HepG2 (cell line): Measurements from ENCODE around the gene APPBP2. TPM values are rescaled to one million over a fixed set of nuclear protein-coding genes. Genes with fewer than 3 reads are reported as not detected.

Experiments
- GABPA ChIP-seq, 2 experiments: IDR thresholded peaks; 2 replicates each; pipeline ENCODE4 v1.6.1; 2011 to 2016; ENCODE audit warnings: low read depth in 2 of 2, low read length in 1 of 2, missing biosample characterization in 1 of 2, missing genetic modification characterization in 1 of 2
- IRF2 ChIP-seq: IDR thresholded peaks from 2 replicates; pipeline ENCODE4 v1.6.1; 2018; ENCODE audit warnings: missing genetic modification reagents, missing compliant biosample characterization
- NR1H2 ChIP-seq: sonication (generic); formaldehyde crosslinking; IDR thresholded peaks from 2 replicates; pipeline ENCODE4 v1.8.1; 2022; ENCODE audit warnings: low read depth, missing genetic modification reagents, borderline replicate concordance
- REPIN1 ChIP-seq: sonication (generic); formaldehyde crosslinking; IDR thresholded peaks from 2 replicates; pipeline ENCODE4 v1.8.0; 2022; ENCODE audit warnings: missing genetic modification reagents, low read depth, mild to moderate bottlenecking, borderline replicate concordance
- SALL1 ChIP-seq: sonication (generic); formaldehyde crosslinking; IDR thresholded peaks from 2 replicates; pipeline ENCODE4 v1.8.0; 2022; ENCODE audit warnings: mild to moderate bottlenecking, missing genetic modification reagents
- SOX5 ChIP-seq: IDR thresholded peaks from 2 replicates; pipeline ENCODE4 v1.6.1; 2016; ENCODE audit warnings: borderline replicate concordance
- SOX6 ChIP-seq, 2 experiments: fragments of 450-650 bp in 1 of 2; sonication (generic) in 1 of 2; formaldehyde crosslinking in 1 of 2; IDR thresholded peaks; 2 replicates each; pipeline versions ENCODE4 v1.4.0 to v1.6.1; 2017 to 2020; ENCODE audit warnings: antibody characterized with exemption in 1 of 2, mild to moderate bottlenecking in 1 of 2, missing genetic modification reagents in 1 of 2
- ZMYM2 ChIP-seq: sonication (generic); formaldehyde crosslinking; IDR thresholded peaks from 2 replicates; pipeline ENCODE4 v1.8.0; 2022; ENCODE audit warnings: mild to moderate bottlenecking, missing genetic modification reagents
- ZNF749 ChIP-seq: sonication (generic); formaldehyde crosslinking; IDR thresholded peaks from 2 replicates; pipeline ENCODE4 v1.8.0; 2022; ENCODE audit warnings: mild to moderate bottlenecking, missing genetic modification reagents, moderate library complexity, borderline replicate concordance
- polyA plus RNA-seq, 8 experiments: library from polyadenylated mRNA; depleted of rRNA in 3 of 8; stranded (reverse) in 7 of 8; unstranded in 1 of 8; fragments of >200 nt; fragmentation: Illumina TruSeq in 4 of 8; extraction: Trizol in 4 of 8; gene quantifications; 2 replicates each; pipeline versions ENCODE4 v1.2.1 to v1.2.3, GENCODE V29; 2011 to 2016; ENCODE audit warnings: low read depth in 4 of 8, missing spikeins in 1 of 8, mixed read lengths in 1 of 8; ENCODE audit not compliant: insufficient read depth in 1 of 8
- total RNA-seq, 5 experiments: library from RNA; depleted of rRNA; stranded (reverse); fragments of >200 nt; fragmentation: Illumina TruSeq; extraction: Trizol; gene quantifications; 2 replicates each; pipeline ENCODE4 v1.2.3, GENCODE V29; 2016; ENCODE audit warnings: low read depth in 1 of 5
- TF ChIP-seq, protein P1 (sequence below): sonication (generic); formaldehyde crosslinking; IDR thresholded peaks from 2 replicates; pipeline ENCODE4 v1.4.0; 2020; ENCODE audit warnings: low read depth, missing genetic modification reagents
- TF ChIP-seq, protein P2 (sequence below): sonication (generic); formaldehyde crosslinking; IDR thresholded peaks from 2 replicates; pipeline ENCODE4 v1.5.0; 2020; ENCODE audit warnings: missing genetic modification reagents
- TF ChIP-seq, protein P3 (sequence below): sonication (generic); formaldehyde crosslinking; conservative IDR thresholded peaks from 2 replicates; pipeline ENCODE4 v1.4.0; 2020; ENCODE audit warnings: missing genetic modification reagents
- TF ChIP-seq, protein P4 (sequence below): sonication (generic); formaldehyde crosslinking; IDR thresholded peaks from 2 replicates; pipeline ENCODE4 v1.5.0; 2020; ENCODE audit warnings: missing genetic modification reagents, mild to moderate bottlenecking, borderline replicate concordance
- TF ChIP-seq, protein P5 (sequence below): IDR thresholded peaks from 2 replicates; pipeline ENCODE4 v1.6.1; 2018; ENCODE audit warnings: missing genetic modification reagents, mild to moderate bottlenecking, missing compliant biosample characterization
- TF ChIP-seq, protein P6 (sequence below), 2 experiments: fragments of 450-650 bp in 1 of 2; sonication (generic) in 1 of 2; formaldehyde crosslinking; IDR thresholded peaks; 2 replicates each; pipeline versions ENCODE4 v1.5.0 to v1.8.0; 2020 to 2022; ENCODE audit warnings: mild to moderate bottlenecking in 1 of 2, missing genetic modification reagents in 1 of 2

The APPBP2 gene
- total and polyA plus RNA-seq, 2 of the 13 experiments (the other 11 are each of a cell fraction or from before 2014, with no cell fraction given) = 17.5 to 45.8 TPM

DNA sequence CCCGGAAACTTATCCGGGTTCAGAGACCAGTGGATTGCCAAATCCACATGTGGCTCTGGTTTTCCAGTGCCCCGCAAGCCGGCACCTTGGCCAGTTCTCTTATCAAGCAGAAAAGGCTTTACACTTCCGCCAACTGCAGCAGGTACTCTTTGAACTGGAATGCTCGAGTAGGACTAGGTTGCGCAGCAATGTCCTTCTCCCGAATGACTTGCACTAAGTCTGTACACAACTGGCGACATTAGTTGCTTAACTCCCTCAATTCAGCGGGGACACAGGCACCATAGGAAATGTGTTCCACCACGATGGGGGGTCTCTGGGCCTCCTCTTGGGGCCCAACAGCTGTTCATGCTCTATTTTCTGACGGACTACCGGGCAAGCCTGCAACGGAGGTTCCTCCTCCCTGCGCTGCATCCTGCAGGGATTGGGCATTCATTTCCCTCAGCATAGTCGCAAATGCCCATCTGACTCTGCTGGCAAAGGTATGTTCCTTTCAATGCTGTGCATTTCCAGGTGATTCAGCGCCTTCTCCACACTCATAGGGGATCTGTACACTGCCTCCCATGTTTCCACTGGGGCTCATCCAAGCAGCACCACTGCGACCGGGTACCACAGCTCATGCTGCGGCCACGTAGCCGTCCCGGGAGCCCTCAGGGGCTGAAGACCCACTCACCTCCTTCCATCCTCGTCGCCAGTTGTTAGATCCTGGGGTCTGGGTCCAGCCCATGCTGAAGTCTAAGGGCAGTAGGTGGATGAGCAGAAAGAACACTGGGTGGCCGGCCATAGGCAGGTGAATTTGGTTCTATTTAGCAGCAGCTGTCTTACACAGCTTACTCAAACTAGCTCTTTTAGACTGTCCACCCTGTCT, 34.2 kb upstream of the APPBP2 start (continued):
- TF ChIP-seq, protein P1, sequence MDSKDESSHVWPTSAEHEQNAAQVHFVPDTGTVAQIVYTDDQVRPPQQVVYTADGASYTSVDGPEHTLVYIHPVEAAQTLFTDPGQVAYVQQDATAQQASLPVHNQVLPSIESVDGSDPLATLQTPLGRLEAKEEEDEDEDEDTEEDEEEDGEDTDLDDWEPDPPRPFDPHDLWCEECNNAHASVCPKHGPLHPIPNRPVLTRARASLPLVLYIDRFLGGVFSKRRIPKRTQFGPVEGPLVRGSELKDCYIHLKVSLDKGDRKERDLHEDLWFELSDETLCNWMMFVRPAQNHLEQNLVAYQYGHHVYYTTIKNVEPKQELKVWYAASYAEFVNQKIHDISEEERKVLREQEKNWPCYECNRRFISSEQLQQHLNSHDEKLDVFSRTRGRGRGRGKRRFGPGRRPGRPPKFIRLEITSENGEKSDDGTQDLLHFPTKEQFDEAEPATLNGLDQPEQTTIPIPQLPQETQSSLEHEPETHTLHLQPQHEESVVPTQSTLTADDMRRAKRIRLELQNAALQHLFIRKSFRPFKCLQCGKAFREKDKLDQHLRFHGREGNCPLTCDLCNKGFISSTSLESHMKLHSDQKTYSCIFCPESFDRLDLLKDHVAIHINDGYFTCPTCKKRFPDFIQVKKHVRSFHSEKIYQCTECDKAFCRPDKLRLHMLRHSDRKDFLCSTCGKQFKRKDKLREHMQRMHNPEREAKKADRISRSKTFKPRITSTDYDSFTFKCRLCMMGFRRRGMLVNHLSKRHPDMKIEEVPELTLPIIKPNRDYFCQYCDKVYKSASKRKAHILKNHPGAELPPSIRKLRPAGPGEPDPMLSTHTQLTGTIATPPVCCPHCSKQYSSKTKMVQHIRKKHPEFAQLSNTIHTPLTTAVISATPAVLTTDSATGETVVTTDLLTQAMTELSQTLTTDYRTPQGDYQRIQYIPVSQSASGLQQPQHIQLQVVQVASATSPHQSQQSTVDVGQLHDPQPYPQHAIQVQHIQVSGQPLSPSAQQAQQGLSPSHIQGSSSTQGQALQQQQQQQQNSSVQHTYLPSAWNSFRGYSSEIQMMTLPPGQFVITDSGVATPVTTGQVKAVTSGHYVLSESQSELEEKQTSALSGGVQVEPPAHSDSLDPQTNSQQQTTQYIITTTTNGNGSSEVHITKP = peak; percentile 18; the same call in 1 of the 2 replicates
- TF ChIP-seq GABPA (IDR thresholded peaks at IDR 0.05; ENCODE audit: low read depth, low read length) = no peak
- TF ChIP-seq GABPA (CRISPR knock-in tag; IDR thresholded peaks at IDR 0.05; ENCODE audit: low read depth) = peak; percentile 72
- peak; percentile 50; the same call in 1 of the 2 replicates for TF ChIP-seq SOX5 (CRISPR knock-in tag)
- TF ChIP-seq REPIN1 = peak; percentile 74
- peak; percentile 76 for TF ChIP-seq SALL1 (CRISPR knock-in tag)
- TF ChIP-seq ZMYM2 (CRISPR knock-in tag) = peak; percentile 50; the same call in 1 of the 2 replicates
- TF ChIP-seq, protein P2, sequence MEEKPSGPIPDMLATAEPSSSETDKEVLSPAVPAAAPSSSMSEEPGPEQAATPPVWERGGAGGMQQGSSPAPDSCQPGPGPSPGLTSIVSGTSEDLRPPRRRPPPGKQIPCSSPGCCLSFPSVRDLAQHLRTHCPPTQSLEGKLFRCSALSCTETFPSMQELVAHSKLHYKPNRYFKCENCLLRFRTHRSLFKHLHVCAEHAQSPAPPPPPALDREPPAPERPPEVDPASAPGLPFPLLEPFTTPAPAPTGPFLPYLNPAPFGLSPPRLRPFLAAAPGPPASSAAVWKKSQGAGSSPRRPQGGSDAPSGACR (CRISPR knock-in tag) = peak; percentile 16; the same call in 1 of the 2 replicates
- TF ChIP-seq, protein P3, sequence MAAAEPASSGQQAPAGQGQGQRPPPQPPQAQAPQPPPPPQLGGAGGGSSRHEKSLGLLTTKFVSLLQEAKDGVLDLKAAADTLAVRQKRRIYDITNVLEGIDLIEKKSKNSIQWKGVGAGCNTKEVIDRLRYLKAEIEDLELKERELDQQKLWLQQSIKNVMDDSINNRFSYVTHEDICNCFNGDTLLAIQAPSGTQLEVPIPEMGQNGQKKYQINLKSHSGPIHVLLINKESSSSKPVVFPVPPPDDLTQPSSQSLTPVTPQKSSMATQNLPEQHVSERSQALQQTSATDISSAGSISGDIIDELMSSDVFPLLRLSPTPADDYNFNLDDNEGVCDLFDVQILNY (CRISPR knock-in tag) = peak; percentile 33; the same call in 1 of the 2 replicates
- TF ChIP-seq, protein P4, sequence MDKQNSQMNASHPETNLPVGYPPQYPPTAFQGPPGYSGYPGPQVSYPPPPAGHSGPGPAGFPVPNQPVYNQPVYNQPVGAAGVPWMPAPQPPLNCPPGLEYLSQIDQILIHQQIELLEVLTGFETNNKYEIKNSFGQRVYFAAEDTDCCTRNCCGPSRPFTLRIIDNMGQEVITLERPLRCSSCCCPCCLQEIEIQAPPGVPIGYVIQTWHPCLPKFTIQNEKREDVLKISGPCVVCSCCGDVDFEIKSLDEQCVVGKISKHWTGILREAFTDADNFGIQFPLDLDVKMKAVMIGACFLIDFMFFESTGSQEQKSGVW = no peak
- no peak for TF ChIP-seq NR1H2 (CRISPR knock-in tag)
- no peak; the same call in 1 of the 2 replicates for TF ChIP-seq ZNF749 (CRISPR knock-in tag)
- 0 out of 2 replicates have a peak, but pooled peaks have one; percentile 63 for TF ChIP-seq IRF2 (CRISPR knock-in tag)
- TF ChIP-seq, protein P5, sequence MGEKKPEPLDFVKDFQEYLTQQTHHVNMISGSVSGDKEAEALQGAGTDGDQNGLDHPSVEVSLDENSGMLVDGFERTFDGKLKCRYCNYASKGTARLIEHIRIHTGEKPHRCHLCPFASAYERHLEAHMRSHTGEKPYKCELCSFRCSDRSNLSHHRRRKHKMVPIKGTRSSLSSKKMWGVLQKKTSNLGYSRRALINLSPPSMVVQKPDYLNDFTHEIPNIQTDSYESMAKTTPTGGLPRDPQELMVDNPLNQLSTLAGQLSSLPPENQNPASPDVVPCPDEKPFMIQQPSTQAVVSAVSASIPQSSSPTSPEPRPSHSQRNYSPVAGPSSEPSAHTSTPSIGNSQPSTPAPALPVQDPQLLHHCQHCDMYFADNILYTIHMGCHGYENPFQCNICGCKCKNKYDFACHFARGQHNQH (CRISPR knock-in tag) = 0 out of 2 replicates have a peak, but pooled peaks have one; percentile 41
- TF ChIP-seq, protein P6, sequence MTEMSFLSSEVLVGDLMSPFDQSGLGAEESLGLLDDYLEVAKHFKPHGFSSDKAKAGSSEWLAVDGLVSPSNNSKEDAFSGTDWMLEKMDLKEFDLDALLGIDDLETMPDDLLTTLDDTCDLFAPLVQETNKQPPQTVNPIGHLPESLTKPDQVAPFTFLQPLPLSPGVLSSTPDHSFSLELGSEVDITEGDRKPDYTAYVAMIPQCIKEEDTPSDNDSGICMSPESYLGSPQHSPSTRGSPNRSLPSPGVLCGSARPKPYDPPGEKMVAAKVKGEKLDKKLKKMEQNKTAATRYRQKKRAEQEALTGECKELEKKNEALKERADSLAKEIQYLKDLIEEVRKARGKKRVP (CRISPR knock-in tag; IDR thresholded peaks at IDR 0.05) = 0 out of 4 replicates have a peak, but pooled peaks of 1 of the 2 experiments have one; percentile 12
- no peak for TF ChIP-seq SOX6 (IDR thresholded peaks at IDR 0.05)
- peak; percentile 79 for TF ChIP-seq SOX6 (CRISPR knock-in tag; IDR thresholded peaks at IDR 0.05)
